SU-DHL-6 (cell line): ENCODE measurements around the gene ZMYND15.

Source experiments
- H2AFZ ChIP-seq: fragments of 200-600 bp; sonication (generic); 2 replicates; pipeline ENCODE4 v1.6.1; 2014; ENCODE audit warnings: low read depth, mild to moderate bottlenecking, moderate library complexity, mixed read lengths, antibody characterized with exemption, low read length; ENCODE audit not compliant: severe bottlenecking
- H3F3A ChIP-seq: fragments of 200-600 bp; shearing (Covaris generic); 2 replicates; pipeline ENCODE4 v1.6.0; 2016; ENCODE audit warnings: antibody characterized with exemption, mild to moderate bottlenecking; ENCODE audit not compliant: insufficient read depth
- H3K27ac ChIP-seq: fragments of 200-600 bp; sonication (generic); 2 replicates; pipeline ENCODE4 v1.5.1; 2016; ENCODE audit warnings: low read depth, mild to moderate bottlenecking, low read length, moderate library complexity, mixed read lengths
- H3K27me3 ChIP-seq: fragments of 200-600 bp; sonication (generic), shearing (Covaris generic); 2 replicates; pipeline ENCODE4 v1.6.0; 2014; ENCODE audit warnings: mild to moderate bottlenecking, low read length
- H3K36me3 ChIP-seq: fragments of 200-600 bp; sonication (generic); 2 replicates; pipeline ENCODE4 v1.6.1; 2014; ENCODE audit warnings: mild to moderate bottlenecking, low read length, mixed read lengths
- H3K4me2 ChIP-seq: fragments of 300-600, 200-600 bp; shearing (Covaris generic), sonication (generic); 2 replicates; pipeline ENCODE4 v1.6.0; 2014; ENCODE audit warnings: low read length, low read depth, mild to moderate bottlenecking; ENCODE audit not compliant: poor library complexity, severe bottlenecking
- H3K4me3 ChIP-seq: fragments of 200-600 bp; sonication (generic); 2 replicates; pipeline ENCODE4 v1.5.1; 2014; ENCODE audit warnings: antibody characterized with exemption, low read length, mild to moderate bottlenecking, mixed read lengths; ENCODE audit not compliant: insufficient read depth, poor library complexity, severe bottlenecking
- H3K79me2 ChIP-seq: fragments of 200-600 bp; sonication (generic); 2 replicates; pipeline ENCODE4 v1.6.1; 2014; ENCODE audit warnings: mild to moderate bottlenecking, low read length, moderate library complexity; ENCODE audit not compliant: insufficient read depth
- H3K9ac ChIP-seq: fragments of 200-600 bp; sonication (generic); 2 replicates; pipeline ENCODE4 v1.7.0; 2014; ENCODE audit warnings: mild to moderate bottlenecking, low read length
- H3K9me2 ChIP-seq: fragments of 200-600 bp; sonication (generic); replicated peaks from 2 replicates; pipeline ENCODE4 v1.6.1; 2014; ENCODE audit warnings: low read length; ENCODE audit not compliant: insufficient read depth
- H3K9me3 ChIP-seq: fragments of 200-600 bp; sonication (generic); 2 replicates; pipeline ENCODE4 v1.6.1; 2014; ENCODE audit warnings: low read length, mixed read lengths; ENCODE audit not compliant: insufficient read depth
- H4K20me1 ChIP-seq: fragments of 200-600 bp; sonication (generic); 2 replicates; pipeline ENCODE4 v1.6.1; 2014; ENCODE audit warnings: low read depth, mild to moderate bottlenecking, antibody characterized with exemption, low read length, moderate library complexity, mixed read lengths
- EZH2phosphoT487 ChIP-seq: fragments of 200-600 bp; sonication (generic), shearing (Covaris generic); conservative IDR thresholded peaks from 2 replicates; pipeline ENCODE4 v1.6.1; 2018; ENCODE audit warnings: mild to moderate bottlenecking, antibody characterized with exemption, low read length, moderate library complexity, mixed read lengths
- TF ChIP-seq, protein P1 (sequence below): fragments of 200-600 bp; sonication (generic); IDR thresholded peaks from one replicate; pipeline ENCODE4 v1.5.1; 2017; ENCODE audit warnings: antibody characterized with exemption, mild to moderate bottlenecking, low read length, moderate library complexity; ENCODE audit not compliant: insufficient read depth, poor library complexity, severe bottlenecking

Gene ZMYND15

DNA sequence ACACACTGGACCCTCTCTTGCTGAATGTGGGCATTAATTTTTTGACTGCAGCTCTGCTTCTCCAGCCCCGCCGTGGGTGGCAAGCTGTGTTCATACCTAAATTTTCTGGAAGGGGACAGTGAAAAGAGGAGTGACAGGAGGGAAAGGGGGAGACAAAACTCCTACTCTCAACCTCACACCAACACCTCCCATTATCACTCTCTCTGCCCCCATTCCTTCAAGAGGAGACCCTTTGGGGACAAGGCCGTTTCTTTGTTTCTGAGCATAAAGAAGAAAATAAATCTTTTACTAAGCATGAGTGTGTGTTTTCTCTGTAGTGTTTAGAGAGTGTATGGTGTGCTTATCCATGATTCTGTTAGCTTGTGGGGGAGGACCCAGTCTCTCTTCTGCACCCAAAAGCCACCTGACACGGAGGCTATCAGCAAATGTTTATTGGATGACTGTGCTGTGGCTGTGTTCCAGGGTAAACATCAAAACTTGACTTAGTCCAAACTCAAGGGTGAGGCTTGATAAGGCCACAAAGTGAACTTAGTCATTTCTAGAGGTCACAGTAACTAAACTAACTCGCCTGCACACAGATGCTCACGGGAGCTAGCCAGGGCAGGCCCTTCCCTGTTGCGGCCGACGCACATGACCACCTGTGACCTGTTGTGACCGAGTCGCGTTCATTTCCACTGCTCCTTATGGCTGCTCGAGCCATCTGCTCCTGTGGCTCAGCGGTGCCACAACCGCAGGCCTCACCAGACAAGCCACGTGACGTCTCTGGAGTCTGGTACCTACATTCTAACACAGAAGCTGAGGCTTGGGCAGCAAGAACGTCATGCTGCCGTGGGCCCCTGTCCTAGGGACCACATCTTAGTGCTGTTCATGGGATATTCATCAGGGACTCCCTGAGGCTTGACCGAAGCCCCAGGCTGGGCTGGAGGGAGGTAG lies 18.2 kb upstream of the ZMYND15 start:
- Histone ChIP-seq H3K4me2 (no peak overlapping the region), H3K36me3 (no peaks in the 10 kb centered on the region), H3K4me3 (no peak overlapping the region), H3K9me3 (no peaks in the 10 kb centered on the region), H3K27ac (no peak overlapping the region), H3K79me2 (no peaks in the 10 kb centered on the region), H4K20me1 (no peaks in the 10 kb centered on the region), H3F3A (no peaks in the 10 kb centered on the region), H2AFZ (no peak overlapping the region), H3K9ac (no peak overlapping the region), H3K9me2 (no peaks in the 10 kb centered on the region), H3K27me3 (no peaks in the 10 kb centered on the region)
- no peak for TF ChIP-seq EZH2phosphoT487
- TF ChIP-seq, protein P1, sequence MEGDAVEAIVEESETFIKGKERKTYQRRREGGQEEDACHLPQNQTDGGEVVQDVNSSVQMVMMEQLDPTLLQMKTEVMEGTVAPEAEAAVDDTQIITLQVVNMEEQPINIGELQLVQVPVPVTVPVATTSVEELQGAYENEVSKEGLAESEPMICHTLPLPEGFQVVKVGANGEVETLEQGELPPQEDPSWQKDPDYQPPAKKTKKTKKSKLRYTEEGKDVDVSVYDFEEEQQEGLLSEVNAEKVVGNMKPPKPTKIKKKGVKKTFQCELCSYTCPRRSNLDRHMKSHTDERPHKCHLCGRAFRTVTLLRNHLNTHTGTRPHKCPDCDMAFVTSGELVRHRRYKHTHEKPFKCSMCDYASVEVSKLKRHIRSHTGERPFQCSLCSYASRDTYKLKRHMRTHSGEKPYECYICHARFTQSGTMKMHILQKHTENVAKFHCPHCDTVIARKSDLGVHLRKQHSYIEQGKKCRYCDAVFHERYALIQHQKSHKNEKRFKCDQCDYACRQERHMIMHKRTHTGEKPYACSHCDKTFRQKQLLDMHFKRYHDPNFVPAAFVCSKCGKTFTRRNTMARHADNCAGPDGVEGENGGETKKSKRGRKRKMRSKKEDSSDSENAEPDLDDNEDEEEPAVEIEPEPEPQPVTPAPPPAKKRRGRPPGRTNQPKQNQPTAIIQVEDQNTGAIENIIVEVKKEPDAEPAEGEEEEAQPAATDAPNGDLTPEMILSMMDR = no peak

DNA sequence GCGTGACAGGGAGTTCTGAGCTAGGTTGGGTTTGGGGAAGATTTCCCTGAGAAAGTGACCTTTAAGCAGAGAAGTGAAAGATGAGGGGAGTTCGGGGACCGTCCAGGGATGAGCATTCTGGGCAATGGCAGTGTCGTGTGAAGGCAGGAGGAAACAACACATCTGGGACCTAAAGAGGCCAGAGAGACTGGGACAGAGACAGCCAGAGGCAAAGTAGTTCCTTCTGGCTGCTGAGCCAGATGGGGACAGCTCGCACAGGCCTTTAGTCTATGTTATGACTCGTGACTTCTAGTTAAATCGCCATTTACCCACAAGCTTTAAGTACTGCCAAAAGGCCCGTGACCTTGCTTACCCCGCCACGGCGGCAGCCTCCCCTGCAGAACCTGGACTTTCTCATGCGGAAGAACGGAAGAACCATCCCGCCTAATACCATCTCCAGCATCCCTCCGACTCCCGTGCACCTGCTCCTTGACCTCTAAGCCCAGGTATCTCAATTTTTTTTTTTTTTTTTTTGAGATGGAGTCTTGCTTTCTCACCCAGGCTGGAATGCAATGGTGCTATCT lies 16.9 kb upstream of the ZMYND15 start:
- TF ChIP-seq, protein P1 = no peak
- TF ChIP-seq EZH2phosphoT487 = no peak
- H2AFZ ChIP-seq = no peak overlapping the region
- no peak overlapping the region for H3K9ac ChIP-seq
- H3K27me3 ChIP-seq = no peaks in the 10 kb centered on the region
- no peaks in the 10 kb centered on the region for H3K79me2 ChIP-seq
- H3K36me3 ChIP-seq = no peaks in the 10 kb centered on the region
- H3K27ac ChIP-seq = no peak overlapping the region
- no peaks in the 10 kb centered on the region for H3K9me3 ChIP-seq
- H3K9me2 ChIP-seq = no peaks in the 10 kb centered on the region
- H3K4me2 ChIP-seq = no peak overlapping the region
- no peaks in the 10 kb centered on the region for H3F3A ChIP-seq
- H3K4me3 ChIP-seq = no peak overlapping the region
- H4K20me1 ChIP-seq = no peaks in the 10 kb centered on the region

DNA sequence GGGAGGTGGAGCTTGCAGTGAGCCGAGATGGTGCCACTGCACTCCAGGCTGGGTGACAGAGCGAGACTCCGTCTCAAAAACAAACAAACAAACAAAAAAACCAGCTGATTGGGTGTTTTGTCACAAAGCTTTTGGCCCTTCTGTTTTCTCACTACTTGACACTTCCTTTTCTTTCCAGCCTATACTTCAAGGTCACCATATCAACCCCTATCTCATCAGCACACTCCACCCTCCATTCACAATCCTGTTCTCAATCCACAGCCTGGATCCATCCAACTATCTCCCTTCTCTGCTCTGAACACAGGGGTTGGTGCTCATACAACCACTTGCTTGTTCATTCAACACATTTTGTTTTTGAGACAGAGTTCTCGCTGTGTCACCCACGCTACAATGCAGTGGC lies 15.0 kb upstream of the ZMYND15 start:
- Histone ChIP-seq H3K36me3 (no peaks in the 10 kb centered on the region), H3F3A (no peaks in the 10 kb centered on the region), H3K9me2 (no peaks in the 10 kb centered on the region), H4K20me1 (no peaks in the 10 kb centered on the region), H3K4me2 (no peak overlapping the region), H3K27ac (no peak overlapping the region), H3K9ac (no peak overlapping the region), H3K79me2 (no peaks in the 10 kb centered on the region), H3K27me3 (no peaks in the 10 kb centered on the region), H3K4me3 (no peak overlapping the region), H2AFZ (no peak overlapping the region), H3K9me3 (no peaks in the 10 kb centered on the region)
- TF ChIP-seq, protein P1 = no peak
- TF ChIP-seq EZH2phosphoT487 = no peak
